Vagina (tissue), 2 donors: ENCODE measurements around the gene DSCAML1.

Experiments
- POLR2A ChIP-seq, 2 donors: fragments of 450-650 bp; IDR thresholded peaks; one replicate each; pipeline ENCODE4 v1.6.1; 2017; ENCODE audit warnings: antibody characterized with exemption in 2 of 2, mild to moderate bottlenecking in 2 of 2, moderate library complexity in 2 of 2
- POLR2AphosphoS5 ChIP-seq, 2 donors: sonication (generic); formaldehyde crosslinking; IDR thresholded peaks; one replicate each; pipeline ENCODE4 v1.9.0; 2017; ENCODE audit warnings: antibody characterized with exemption in 2 of 2, mild to moderate bottlenecking in 2 of 2, low read depth in 1 of 2; ENCODE audit not compliant: insufficient read depth in 1 of 2
- TF ChIP-seq, protein P1 (sequence below), 3 experiments: fragments of 450-650 bp in 2 of 3; fragments of 200-600 bp in 1 of 3; sonication (generic) in 1 of 3; IDR thresholded peaks; one replicate each; pipeline ENCODE4 v1.5.1; 2017 to 2019; ENCODE audit warnings: antibody characterized with exemption in 3 of 3, mild to moderate bottlenecking in 2 of 3, moderate library complexity in 2 of 3

DNA sequence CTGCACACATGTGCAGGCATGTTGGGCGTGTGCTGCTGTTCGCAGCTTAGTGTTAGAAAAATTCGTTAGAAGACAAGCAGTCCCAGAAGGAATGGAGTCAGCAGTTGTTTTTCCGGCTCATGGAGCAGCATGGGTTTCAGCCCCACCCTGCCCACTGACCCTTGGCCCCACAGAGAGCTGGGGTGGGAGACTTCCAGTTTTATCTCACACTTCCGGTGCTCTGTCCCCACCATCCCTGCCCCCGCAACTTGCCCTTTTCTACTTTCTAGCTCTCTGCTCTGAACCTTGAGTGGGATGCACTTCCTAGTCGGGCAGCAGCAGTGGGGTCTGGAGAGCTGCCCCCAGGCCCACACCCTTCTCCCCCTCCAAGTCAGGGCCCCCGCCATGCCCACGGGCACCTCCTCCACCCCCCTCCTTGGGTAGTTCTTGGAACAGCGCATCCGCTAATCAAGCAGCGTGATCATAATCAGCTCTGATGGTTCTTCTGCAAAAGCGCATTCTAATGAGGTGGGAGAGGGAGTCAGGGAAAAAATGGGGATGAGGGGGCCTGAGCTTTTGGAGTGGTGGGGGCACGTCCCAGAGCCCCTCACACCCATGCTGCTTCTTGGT lies 285.0 kb downstream of the DSCAML1 start:
- TF ChIP-seq, protein P1, sequence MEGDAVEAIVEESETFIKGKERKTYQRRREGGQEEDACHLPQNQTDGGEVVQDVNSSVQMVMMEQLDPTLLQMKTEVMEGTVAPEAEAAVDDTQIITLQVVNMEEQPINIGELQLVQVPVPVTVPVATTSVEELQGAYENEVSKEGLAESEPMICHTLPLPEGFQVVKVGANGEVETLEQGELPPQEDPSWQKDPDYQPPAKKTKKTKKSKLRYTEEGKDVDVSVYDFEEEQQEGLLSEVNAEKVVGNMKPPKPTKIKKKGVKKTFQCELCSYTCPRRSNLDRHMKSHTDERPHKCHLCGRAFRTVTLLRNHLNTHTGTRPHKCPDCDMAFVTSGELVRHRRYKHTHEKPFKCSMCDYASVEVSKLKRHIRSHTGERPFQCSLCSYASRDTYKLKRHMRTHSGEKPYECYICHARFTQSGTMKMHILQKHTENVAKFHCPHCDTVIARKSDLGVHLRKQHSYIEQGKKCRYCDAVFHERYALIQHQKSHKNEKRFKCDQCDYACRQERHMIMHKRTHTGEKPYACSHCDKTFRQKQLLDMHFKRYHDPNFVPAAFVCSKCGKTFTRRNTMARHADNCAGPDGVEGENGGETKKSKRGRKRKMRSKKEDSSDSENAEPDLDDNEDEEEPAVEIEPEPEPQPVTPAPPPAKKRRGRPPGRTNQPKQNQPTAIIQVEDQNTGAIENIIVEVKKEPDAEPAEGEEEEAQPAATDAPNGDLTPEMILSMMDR (IDR thresholded peaks at IDR 0.05): no peak
- TF ChIP-seq POLR2A (IDR thresholded peaks at IDR 0.05) (no peak), POLR2AphosphoS5 (IDR thresholded peaks at IDR 0.05; ENCODE audit: insufficient read depth in 1 of 2, low read depth in 1 of 2) (no peak)
